C4-2B (cell line): ENCODE results near the gene TMEM209.

Experiments used
- CTCF ChIP-seq: fragments of 450-650 bp; conservative IDR thresholded peaks from 2 replicates; pipeline ENCODE4 v1.5.1; 2017; ENCODE audit warnings: mild to moderate bottlenecking
- ZFX ChIP-seq: fragments of 450-650 bp; IDR thresholded peaks from 2 replicates; pipeline ENCODE4 v1.6.1; 2017

GRCh38 chr7:130219871-130220270, 14.7 kb upstream of the TMEM209 start:
- TF ChIP-seq CTCF, result no peak
- TF ChIP-seq ZFX, result no peak
